Measurements from ENCODE around the gene RFC2.

Gene RFC2

DNA sequence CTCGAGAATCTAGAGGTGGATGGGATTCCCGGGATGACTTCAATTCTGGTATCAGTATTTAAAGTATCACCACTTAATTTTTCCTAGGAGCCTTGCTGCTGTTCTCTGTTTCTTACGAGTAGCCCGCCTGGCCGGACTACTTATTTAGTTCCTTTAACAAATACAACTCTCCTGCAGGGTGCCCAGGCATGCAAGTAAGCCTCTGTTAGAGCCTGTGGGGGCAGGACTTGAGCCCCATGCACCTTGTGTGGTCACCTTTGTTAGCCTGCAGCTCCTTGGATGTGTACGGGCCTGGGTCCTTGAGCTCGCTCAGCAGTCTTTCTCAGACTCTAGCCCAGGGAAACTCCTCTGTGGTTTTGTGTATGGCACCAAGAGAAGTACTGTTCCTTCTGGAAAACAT lies 63.9 kb downstream of the RFC2 start:
- DNase-seq (ENCODE audit: low read depth in 2 of 2) = no peak

- peak in 1 of 2 experiments; percentile 24 for DNase-seq (ENCODE audit: low read depth in 2 of 2)
Observed at GRCh38 chr7:74187915-74188675, 66.1 kb downstream of the RFC2 start.

DNA sequence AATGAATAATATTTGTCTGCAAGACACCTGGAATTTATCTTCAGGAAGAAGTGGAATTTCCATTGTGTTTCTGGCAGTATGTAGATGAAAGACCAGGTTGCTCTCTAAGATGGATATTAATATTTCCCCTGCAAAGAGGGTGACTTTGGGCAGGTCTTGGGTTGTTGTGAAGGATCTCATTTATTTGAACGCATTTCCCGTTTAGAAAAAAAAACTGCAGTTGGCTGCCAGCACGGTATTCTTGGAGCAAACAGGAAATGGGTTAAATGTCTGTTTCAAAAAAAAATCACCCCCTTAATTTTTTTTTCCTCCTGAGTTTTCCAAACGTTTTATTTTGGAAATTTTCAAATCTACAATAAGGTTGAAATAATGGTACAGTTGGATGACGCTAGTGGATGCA lies 68.6 kb downstream of the RFC2 start:
- no peak for DNase-seq (ENCODE audit: low read depth in 2 of 2)

DNA sequence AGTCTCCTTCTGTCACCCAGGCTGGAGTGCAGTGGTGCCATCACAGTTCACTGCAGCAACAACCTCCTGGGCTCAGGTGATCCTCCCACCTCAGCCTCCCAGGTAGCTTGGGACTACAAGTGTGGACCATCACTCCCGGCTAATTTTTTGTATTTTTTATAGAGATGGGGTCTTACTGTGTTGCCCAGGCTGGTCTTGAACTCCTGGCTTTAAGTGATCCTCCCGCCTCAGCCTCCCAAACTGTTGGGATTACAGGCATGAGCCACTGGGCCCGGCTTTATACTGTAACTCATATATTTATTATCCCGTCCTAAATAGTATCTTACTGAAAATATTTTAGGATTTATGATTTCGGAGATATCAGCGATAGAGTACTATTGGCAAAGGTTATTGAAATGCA lies 69.2 kb downstream of the RFC2 start:
- no peak for DNase-seq (ENCODE audit: low read depth in 2 of 2)

DNA sequence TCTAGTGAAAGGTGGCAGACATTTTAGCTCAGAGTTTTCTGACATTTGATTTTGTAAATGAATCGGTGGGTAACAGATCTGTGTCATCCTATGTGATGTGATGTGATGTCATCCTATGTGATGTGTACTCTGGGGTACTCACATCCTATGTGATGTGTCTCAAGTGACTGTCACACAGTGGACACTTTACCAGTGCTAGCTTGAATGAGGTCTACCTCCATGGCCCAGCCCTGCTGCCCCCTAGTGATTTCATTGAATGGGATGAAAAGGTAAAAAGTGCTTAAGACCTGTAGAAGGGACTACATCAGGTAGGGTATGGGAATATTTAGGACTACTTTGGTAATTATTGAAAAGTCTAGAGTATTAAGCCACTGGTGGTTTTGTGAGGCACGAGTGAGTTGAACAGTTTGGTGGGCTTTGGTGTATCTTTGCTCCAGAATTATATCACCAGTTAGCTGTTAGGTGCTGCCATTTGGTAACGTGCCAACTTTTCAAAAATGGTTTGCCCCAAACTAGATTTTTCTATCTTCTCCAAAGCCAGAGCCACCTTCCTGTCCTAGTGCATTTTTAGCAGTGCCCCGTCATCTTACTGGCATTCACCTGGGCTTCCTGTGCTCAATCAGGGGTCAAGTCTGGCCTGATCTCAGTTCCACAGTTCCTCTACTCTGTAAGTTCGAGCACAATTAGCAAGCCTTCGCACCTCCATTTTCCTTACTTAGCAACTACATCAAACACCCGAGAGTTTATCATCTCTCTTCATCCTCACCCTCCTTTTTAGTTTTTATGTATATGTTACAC lies 70.3 kb downstream of the RFC2 start:
- DNase-seq (ENCODE audit: low read depth in 2 of 2) = no peak

- DNase-seq (ENCODE audit: low read depth in 2 of 2) = no peak
Observed at GRCh38 chr7:74183142-74183541, 71.1 kb downstream of the RFC2 start.

- no peak for DNase-seq (ENCODE audit: low read depth in 2 of 2)
Observed at GRCh38 chr7:74182453-74183090, 71.6 kb downstream of the RFC2 start.

- no peak for DNase-seq (ENCODE audit: low read depth in 2 of 2)
Observed at GRCh38 chr7:74181821-74182220, 72.4 kb downstream of the RFC2 start.
